Putamen (tissue), 1 donor: ENCODE measurements around the gene CABS1.

Source experiments
- DNase-seq: peaks from one replicate; pipeline ENCODE4 v3.0.0-alpha.2; 2016; ENCODE audit warnings: low spot score

Gene CABS1

GRCh38 chr4:70334681-70335080 lies at the start of gene CABS1:
Gene CABS1 (plus strand): TSS chr4:70334981. CDS start chr4:70335040, 59 bp downstream.
- no peak for DNase-seq

- no peak for DNase-seq
Observed at GRCh38 chr4:70288651-70289050, 46.1 kb upstream of the CABS1 start.

DNA sequence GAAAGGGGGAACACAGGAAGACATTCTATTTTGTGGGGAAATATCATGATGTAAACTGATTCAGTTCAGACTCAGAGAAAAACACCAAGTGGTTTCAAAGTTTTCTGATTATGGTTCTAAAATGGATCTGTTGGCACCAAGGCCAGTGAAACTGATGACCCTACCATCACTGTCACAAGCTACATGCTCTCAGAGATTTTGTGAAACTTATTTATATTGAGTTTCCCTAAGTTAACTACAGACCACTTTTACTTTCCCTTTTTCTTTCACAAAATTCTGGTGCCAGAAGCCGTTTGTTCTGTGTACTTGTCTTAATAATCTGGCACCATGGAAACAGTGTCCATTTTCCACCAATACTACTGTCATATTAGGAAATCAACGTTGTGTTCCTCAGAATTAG lies 43.4 kb upstream of the CABS1 start:
- no peak for DNase-seq

GRCh38 chr4:70297576-70297975 lies 37.2 kb upstream of the CABS1 start:
- no peak for DNase-seq

DNA sequence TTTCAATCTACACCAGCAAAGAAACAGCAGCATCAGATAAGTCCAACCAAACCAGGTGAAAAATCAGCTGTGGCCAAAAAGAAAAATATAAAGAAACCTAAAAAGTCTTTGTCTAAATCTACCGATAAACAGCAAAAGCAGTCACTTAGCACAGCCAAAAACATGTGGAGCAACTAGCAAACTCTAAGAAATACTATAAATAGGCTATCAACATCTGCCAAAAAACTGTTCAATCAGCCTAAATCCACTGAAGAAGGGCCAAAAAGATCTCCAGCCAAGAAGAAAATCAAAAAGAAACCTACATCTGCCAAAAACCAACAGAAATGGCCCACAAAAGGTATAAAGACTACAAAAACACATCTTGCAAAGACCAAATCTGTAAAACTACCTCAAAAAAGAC lies 36.7 kb upstream of the CABS1 start:
- DNase-seq, result no peak

DNA sequence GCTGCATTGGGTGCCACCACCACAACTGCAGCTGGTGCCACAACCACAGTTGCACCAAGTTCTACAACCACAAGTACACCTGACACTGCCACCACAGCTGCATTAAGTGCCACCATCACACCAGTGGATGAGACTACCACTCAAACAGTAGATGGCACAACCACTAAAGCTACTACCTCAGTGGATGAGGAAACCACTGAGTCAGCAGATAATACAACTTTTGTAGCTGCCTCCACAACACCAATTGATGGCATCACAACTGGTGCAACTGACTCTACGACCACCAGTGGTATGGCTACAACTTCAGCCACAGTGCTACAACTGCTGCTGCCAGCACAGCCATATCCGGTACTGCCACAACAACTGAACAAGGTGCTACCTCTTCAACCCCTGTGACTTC lies 35.1 kb upstream of the CABS1 start:
- DNase-seq, result no peak

- no peak for DNase-seq
Observed at GRCh38 chr4:70300215-70300614, 34.6 kb upstream of the CABS1 start.

DNA sequence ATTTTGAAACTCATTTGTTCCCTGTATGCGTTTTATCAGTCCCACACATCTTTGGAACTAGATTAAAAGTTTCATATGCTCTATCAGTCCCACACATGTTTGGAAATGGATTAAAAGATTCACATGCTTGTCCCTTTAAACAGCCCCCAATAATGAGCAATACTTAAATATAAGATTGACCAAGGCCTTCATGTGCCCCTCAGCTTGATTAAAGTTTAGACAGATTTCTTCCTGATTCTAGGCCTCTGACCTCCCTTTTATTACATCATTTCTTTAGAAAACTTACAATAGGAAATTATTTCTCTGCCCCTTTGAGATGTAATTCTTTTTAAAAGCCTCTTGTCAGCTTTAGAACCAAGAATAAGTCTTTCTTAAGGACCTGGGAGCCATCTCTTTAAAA lies 31.7 kb upstream of the CABS1 start:
- no peak for DNase-seq

DNA sequence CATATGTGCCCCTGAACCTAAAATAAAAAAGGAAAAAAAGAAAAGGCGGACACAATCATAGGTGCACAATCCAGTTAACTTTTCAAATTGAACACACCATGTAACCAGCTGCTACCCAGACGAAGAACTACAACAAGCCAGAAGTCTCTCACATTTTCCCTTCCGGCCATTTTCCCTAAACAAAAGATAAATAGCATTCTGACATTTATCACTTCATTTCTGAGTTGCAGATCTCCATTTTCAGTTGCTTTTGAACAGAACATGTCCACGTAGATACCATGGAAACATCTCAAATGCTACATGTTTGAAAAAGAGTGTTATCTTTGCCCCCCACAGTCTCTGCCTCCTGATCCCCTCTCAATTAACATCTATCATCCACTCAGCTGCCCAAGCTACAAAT lies 29.2 kb upstream of the CABS1 start:
- no peak for DNase-seq

DNA sequence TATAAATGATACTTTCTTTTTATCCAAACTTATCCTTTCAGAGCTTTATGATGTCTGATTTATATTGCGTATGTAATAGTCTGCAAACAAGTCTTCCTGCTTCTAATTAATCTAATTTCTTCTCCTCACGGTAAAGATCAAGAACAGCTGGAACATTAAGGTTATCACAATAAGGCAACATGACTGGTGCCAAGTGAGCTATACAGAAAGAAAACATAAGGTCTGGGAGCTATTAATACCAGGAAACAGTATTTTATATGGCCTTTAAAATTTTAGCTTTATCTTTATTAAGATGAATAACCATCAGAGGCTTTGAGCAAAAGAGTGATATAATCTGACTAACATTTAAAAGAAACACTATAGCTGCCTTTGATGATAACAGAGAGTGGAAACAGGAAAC lies 28.7 kb upstream of the CABS1 start:
- no peak for DNase-seq

GRCh38 chr4:70313736-70314135 lies 21.0 kb upstream of the CABS1 start:
- DNase-seq, result no peak

GRCh38 chr4:70315928-70316327 lies 18.9 kb upstream of the CABS1 start:
- no peak for DNase-seq

DNA sequence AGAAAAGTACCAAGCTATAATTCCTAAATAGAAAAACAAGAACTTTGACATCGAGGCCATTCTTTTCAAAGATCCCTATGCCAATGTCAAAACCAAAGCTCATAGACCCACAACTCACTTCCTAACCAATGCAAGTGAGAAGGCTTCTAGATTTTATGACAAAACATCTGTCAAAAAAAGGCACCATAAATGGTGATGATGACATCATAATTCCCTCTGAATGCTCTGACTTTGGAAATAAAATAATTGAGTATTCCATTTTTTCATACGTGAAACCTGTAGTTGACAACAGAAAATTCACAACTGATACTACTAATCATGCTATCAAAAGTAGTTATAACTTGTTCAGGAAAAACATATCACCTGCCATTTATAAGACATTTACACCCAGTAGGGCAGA lies 8.7 kb upstream of the CABS1 start:
- DNase-seq, result no peak

GRCh38 chr4:70336043-70336442 lies 1.3 kb downstream of the CABS1 start:
- DNase-seq, result no peak

DNA sequence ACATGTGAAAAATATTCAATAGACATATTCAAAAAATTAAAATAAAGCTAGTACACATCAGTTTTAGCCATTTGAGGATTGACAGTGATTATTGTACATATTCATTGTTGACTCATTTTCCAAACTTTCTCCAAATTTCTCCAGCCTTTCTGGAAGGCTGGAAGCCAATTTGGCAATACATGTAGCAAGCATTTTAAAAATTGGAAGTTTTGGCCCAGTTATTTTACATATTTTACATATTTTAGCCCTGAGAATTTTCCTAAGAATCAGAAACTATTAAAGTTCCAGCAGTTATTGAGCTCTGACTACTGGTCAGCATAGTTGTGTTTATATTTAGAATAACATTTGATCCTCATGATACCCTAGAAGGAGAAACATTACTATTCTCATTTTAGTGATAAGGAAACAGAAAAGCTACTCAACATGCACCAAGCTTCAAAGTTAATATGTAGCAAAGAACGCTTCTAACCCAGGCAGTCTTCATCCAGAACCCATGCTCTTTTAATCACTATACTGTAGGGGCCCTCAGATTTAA lies 3.2 kb downstream of the CABS1 start:
- no peak for DNase-seq

DNA sequence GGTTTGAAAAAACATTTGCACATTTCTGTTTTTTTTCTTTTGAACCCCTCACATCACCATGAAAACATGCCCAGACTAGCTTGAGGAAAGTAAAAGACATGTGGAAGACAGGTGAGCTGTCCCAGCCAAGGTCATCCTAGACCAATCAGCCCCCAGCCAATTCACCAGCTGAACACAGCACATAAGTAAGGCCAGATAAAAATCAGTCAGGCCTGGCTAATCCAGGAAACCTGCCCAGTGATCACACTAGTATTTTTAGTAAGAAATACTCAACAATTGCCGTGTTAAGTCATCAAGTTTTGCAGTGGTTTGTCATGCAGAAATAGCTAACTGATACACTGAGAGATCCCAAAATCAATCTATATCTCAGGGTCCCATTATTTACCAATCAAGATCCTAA lies 21.4 kb downstream of the CABS1 start:
- DNase-seq, result no peak

GRCh38 chr4:70359115-70359661 lies 24.4 kb downstream of the CABS1 start:
- DNase-seq, result no peak

GRCh38 chr4:70360460-70360859 lies 25.7 kb downstream of the CABS1 start, which contains the start of gene SMR3A:
Gene SMR3A (plus strand): TSS chr4:70360760. CDS start chr4:70362116, 1,356 bp downstream.
- DNase-seq, result no peak

DNA sequence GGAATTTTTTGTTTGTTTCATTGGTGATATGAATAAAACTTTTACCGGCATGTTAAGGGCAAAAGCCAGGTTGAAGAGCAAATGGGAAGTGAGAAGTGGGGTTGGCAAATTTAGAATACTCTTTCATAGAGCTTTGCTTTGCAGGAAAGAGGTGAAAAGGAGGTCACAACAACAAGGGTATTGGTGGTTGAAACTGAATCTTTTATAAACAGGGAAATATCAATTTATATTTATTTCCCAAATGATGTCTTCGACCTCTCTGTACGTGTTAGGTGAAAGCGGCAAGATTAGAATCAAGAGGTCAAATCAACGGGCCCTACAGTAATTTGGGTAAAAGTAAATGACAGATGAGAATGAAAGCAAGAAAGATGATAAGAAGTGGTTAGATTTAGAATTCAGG lies 29.2 kb downstream of the CABS1 start:
- DNase-seq, result no peak

DNA sequence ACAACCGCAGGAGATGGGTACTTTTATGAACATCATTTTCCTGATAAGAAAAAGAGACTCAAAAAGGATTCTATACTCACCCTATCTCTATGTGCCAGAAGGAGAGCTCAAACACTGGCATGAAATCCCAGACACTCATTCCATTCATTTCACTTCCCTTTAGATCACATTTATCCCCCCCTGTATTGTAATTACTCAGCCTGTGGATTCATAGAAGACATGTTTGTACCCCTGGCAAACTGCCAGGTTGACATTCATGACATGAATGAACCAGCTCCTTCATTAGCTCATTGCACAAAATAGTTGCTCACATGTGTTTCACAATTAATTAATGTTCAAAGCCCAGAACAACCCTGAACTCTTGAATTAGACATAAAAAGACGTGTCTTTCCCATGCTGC lies 30.7 kb downstream of the CABS1 start:
- DNase-seq, result no peak

GRCh38 chr4:70367813-70368212 lies 33.0 kb downstream of the CABS1 start:
- no peak for DNase-seq

GRCh38 chr4:70371987-70372386 lies 37.2 kb downstream of the CABS1 start:
- DNase-seq, result no peak

DNA sequence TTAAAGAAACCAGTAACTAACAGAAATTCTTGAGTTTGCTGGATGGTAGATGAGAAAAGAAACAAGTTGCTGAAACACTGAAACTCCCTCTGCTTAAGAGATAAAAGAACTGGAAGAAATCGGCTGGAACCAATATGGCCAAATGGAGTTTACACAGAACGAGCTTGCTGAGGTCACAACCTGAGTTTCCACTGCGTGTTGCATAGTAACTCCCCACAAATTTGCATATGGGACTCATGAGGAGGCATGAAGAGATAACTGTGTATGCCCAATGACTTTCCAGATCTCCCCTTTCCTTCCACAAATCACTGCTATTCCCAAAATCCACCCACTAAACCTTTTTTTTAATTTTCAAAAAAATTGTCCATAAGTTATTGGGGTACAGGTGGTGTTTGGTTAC lies 38.0 kb downstream of the CABS1 start:
- no peak for DNase-seq

GRCh38 chr4:70380578-70380977 lies 45.8 kb downstream of the CABS1 start:
- no peak for DNase-seq
